K562 (cell line): Measurements from ENCODE around the gene NRF1. TPM values are rescaled to one million over a fixed set of nuclear protein-coding genes. Genes with fewer than 3 reads are reported as not detected.

Experiments used
- ARID2 ChIP-seq: fragments of 450-650 bp; IDR thresholded peaks from 2 replicates; pipeline ENCODE4 v1.6.1; 2017; ENCODE audit warnings: antibody characterized with exemption, mild to moderate bottlenecking
- EHMT2 ChIP-seq: fragments of 450-650 bp; IDR thresholded peaks from 2 replicates; pipeline ENCODE4 v1.6.1; 2018; ENCODE audit warnings: antibody characterized with exemption
- ESRRB ChIP-seq: fragments of 250-450 bp; sonication (Bioruptor Pico); IDR thresholded peaks from 2 replicates; pipeline ENCODE4 v1.5.0; 2020; ENCODE audit warnings: mild to moderate bottlenecking, moderate library complexity, borderline replicate concordance
- JUN ChIP-seq, 2 experiments: sonication (generic) in 1 of 2; formaldehyde crosslinking in 1 of 2; IDR thresholded peaks; 2 replicates each; pipeline versions ENCODE4 v1.6.1 to v1.8.0; 2012 to 2022; ENCODE audit warnings: borderline replicate concordance in 2 of 2, mild to moderate bottlenecking in 2 of 2, improper control_type of control experiment in 1 of 2, low read depth in 1 of 2, low read length in 1 of 2, missing genetic modification reagents in 1 of 2
- KDM5B ChIP-seq: fragments of 200-600 bp; sonication (generic); IDR thresholded peaks from 2 replicates; pipeline ENCODE4 v1.6.1; 2012; ENCODE audit warnings: low read depth, mild to moderate bottlenecking, moderate library complexity, low read length, control low read depth, inconsistent platforms; ENCODE audit not compliant: insufficient replicate concordance
- PRMT5 ChIP-seq: sonication (generic); formaldehyde crosslinking; IDR thresholded peaks from 2 replicates; pipeline ENCODE4 v1.5.0; 2020; ENCODE audit warnings: missing genetic modification reagents
- PURB ChIP-seq: sonication (generic); formaldehyde crosslinking; IDR thresholded peaks from 2 replicates; pipeline ENCODE4 v1.9.0; 2021; ENCODE audit warnings: low read depth, mild to moderate bottlenecking, missing genetic modification reagents
- SETDB1 ChIP-seq: IDR thresholded peaks from one replicate; pipeline ENCODE4 v1.6.1; 2012; ENCODE audit warnings: low read length, control low read depth, inconsistent platforms
- TEAD4 ChIP-seq, 2 experiments: sonication (generic) in 1 of 2; formaldehyde crosslinking in 1 of 2; IDR thresholded peaks; 2 replicates each; pipeline versions ENCODE4 v1.6.1 to v1.8.0; 2012 to 2022; ENCODE audit warnings: borderline replicate concordance in 1 of 2, inconsistent platforms in 1 of 2, low read length in 1 of 2, mild to moderate bottlenecking in 1 of 2, missing genetic modification reagents in 1 of 2
- ZC3H8 ChIP-seq: fragments of 450-650 bp; IDR thresholded peaks from 2 replicates; pipeline ENCODE4 v1.6.1; 2017
- ZNF121 ChIP-seq: sonication (generic); formaldehyde crosslinking; conservative IDR thresholded peaks from 2 replicates; pipeline ENCODE4 v1.8.0; 2022; ENCODE audit warnings: missing genetic modification reagents
- ZNF143 ChIP-seq: sonication (generic); formaldehyde crosslinking; IDR thresholded peaks from 2 replicates; pipeline ENCODE4 v1.9.0; 2022; ENCODE audit warnings: mild to moderate bottlenecking, missing genetic modification reagents
- ZNF785 ChIP-seq: fragments of 250-450 bp; sonication (Bioruptor Pico); IDR thresholded peaks from 2 replicates; pipeline ENCODE4 v1.4.0; 2020; ENCODE audit warnings: mild to moderate bottlenecking
- polyA plus RNA-seq, 8 experiments: library from polyadenylated mRNA; depleted of rRNA in 4 of 8; stranded (reverse) in 5 of 8; unstranded in 3 of 8; fragments of >200 nt; fragmentation: Nextera tagmentation in 2 of 8; fragmentation: Illumina TruSeq in 1 of 8; extraction: Ambion mirVana in 2 of 8; extraction: Trizol in 1 of 8; gene quantifications; 2 replicates each; pipeline versions ENCODE4 v1.2.1 to v1.2.3, GENCODE V29; 2011 to 2014; ENCODE audit warnings: inconsistent platforms in 1 of 8, missing spikeins in 1 of 8
- total RNA-seq, 7 experiments: library from RNA; depleted of rRNA in 6 of 7; stranded (reverse); fragments of >200 nt in 6 of 7; fragmentation: Illumina TruSeq in 2 of 7; extraction: Trizol in 2 of 7; gene quantifications; 2 replicates each; pipeline versions ENCODE4 v1.2.1 to v1.2.3, GENCODE V29; 2011 to 2021; ENCODE audit warnings: low replicate concordance in 1 of 7
- TF ChIP-seq, protein P1 (sequence below): fragments of 250-450 bp; sonication (Bioruptor Pico); IDR thresholded peaks from 2 replicates; pipeline ENCODE4 v1.4.0; 2020; ENCODE audit warnings: mild to moderate bottlenecking, moderate library complexity
- TF ChIP-seq, protein P2 (sequence below): sonication (generic); formaldehyde crosslinking; IDR thresholded peaks from 2 replicates; pipeline ENCODE4 v1.9.0; 2022; ENCODE audit warnings: mild to moderate bottlenecking, missing genetic modification reagents
- TF ChIP-seq, protein P3 (sequence below): fragments of 250-450 bp; sonication (Bioruptor Pico); IDR thresholded peaks from 2 replicates; pipeline ENCODE4 v1.8.0; 2022; ENCODE audit warnings: inconsistent platforms
- TF ChIP-seq, protein P4 (sequence below): fragments of 250-450 bp; sonication (Bioruptor Pico); IDR thresholded peaks from 2 replicates; pipeline ENCODE4 v1.4.0; 2020
- TF ChIP-seq, protein P5 (sequence below): fragments of 450-650 bp; IDR thresholded peaks from 2 replicates; pipeline ENCODE4 v1.6.1; 2017; ENCODE audit warnings: antibody characterized with exemption, mild to moderate bottlenecking

NRF1 gene
- total and polyA plus RNA-seq, 9 of the 15 experiments (the other 6 are each of a cell fraction or from before 2014, with no cell fraction given) = 8.6 to 28.8 (median 20.3) TPM

DNA sequence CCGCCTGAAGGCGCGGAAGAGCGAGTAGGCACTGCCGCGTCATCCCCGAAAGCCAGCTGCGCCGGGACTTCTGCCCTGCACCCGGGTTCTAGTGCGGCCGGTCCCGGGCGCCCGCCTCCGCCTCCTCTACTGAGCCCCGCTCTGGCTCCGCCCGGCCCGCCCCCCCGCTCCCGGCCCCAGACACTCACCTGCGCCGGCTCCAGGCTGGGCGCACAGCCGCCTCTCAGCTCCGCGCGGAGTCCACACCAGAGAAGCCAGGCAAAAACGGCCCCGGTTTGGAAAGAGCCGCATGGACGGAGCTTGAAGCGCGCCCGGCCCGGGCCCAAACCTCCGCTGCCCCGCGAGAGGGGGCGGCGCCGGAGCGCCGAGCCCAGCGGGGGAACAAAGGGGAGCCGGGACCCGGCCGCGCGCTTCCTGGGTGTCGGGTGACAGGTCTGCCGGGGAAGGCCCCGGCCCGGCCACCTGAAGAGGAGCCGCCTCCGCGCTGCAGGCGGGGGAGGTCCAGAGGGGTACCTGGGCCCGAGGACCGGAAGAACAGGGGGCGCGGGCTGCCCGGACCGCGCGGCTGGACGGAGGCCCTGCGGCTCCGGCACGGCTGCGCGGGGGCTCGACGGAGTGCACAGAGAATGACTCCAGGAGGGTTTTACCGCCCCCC is 168.2 kb downstream of the NRF1 start (continued):
- TF ChIP-seq, protein P1, sequence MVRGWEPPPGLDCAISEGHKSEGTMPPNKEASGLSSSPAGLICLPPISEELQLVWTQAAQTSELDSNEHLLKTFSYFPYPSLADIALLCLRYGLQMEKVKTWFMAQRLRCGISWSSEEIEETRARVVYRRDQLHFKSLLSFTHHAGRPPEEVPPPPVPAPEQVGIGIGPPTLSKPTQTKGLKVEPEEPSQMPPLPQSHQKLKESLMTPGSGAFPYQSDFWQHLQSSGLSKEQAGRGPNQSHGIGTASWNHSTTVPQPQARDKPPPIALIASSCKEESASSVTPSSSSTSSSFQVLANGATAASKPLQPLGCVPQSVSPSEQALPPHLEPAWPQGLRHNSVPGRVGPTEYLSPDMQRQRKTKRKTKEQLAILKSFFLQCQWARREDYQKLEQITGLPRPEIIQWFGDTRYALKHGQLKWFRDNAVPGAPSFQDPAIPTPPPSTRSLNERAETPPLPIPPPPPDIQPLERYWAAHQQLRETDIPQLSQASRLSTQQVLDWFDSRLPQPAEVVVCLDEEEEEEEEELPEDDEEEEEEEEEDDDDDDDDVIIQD (CRISPR knock-in tag) = no peak
- TF ChIP-seq, protein P2, sequence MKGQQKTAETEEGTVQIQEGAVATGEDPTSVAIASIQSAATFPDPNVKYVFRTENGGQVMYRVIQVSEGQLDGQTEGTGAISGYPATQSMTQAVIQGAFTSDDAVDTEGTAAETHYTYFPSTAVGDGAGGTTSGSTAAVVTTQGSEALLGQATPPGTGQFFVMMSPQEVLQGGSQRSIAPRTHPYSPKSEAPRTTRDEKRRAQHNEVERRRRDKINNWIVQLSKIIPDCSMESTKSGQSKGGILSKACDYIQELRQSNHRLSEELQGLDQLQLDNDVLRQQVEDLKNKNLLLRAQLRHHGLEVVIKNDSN (CRISPR knock-in tag) = no peak
- no peak for TF ChIP-seq ZC3H8
- TF ChIP-seq ZNF121 (CRISPR knock-in tag) = no peak
- no peak for TF ChIP-seq EHMT2
- TF ChIP-seq ARID2 = no peak
- TF ChIP-seq, protein P3, sequence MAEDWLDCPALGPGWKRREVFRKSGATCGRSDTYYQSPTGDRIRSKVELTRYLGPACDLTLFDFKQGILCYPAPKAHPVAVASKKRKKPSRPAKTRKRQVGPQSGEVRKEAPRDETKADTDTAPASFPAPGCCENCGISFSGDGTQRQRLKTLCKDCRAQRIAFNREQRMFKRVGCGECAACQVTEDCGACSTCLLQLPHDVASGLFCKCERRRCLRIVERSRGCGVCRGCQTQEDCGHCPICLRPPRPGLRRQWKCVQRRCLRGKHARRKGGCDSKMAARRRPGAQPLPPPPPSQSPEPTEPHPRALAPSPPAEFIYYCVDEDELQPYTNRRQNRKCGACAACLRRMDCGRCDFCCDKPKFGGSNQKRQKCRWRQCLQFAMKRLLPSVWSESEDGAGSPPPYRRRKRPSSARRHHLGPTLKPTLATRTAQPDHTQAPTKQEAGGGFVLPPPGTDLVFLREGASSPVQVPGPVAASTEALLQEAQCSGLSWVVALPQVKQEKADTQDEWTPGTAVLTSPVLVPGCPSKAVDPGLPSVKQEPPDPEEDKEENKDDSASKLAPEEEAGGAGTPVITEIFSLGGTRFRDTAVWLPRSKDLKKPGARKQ (CRISPR knock-in tag) = no peak
- TF ChIP-seq, protein P4, sequence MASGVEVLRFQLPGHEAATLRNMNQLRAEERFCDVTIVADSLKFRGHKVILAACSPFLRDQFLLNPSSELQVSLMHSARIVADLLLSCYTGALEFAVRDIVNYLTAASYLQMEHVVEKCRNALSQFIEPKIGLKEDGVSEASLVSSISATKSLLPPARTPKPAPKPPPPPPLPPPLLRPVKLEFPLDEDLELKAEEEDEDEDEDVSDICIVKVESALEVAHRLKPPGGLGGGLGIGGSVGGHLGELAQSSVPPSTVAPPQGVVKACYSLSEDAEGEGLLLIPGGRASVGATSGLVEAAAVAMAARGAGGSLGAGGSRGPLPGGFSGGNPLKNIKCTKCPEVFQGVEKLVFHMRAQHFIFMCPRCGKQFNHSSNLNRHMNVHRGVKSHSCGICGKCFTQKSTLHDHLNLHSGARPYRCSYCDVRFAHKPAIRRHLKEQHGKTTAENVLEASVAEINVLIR (CRISPR knock-in tag) = no peak
- TF ChIP-seq TEAD4 (IDR thresholded peaks at IDR 0.05; ENCODE audit: low read length) = no peak
- TF ChIP-seq TEAD4 (CRISPR knock-in tag; IDR thresholded peaks at IDR 0.05; ENCODE audit: borderline replicate concordance) = no peak
- peak; percentile 89 for TF ChIP-seq KDM5B
- no peak for TF ChIP-seq SETDB1
- TF ChIP-seq PURB (CRISPR knock-in tag) = no peak
- no peak for TF ChIP-seq JUN (IDR thresholded peaks at IDR 0.05; ENCODE audit: borderline replicate concordance, low read depth, low read length)
- TF ChIP-seq JUN (CRISPR knock-in tag; IDR thresholded peaks at IDR 0.05; ENCODE audit: borderline replicate concordance) = no peak
- TF ChIP-seq ZNF143 (CRISPR knock-in tag) = no peak
- no peak for TF ChIP-seq PRMT5
- no peak for TF ChIP-seq ZNF785
- TF ChIP-seq, protein P5, sequence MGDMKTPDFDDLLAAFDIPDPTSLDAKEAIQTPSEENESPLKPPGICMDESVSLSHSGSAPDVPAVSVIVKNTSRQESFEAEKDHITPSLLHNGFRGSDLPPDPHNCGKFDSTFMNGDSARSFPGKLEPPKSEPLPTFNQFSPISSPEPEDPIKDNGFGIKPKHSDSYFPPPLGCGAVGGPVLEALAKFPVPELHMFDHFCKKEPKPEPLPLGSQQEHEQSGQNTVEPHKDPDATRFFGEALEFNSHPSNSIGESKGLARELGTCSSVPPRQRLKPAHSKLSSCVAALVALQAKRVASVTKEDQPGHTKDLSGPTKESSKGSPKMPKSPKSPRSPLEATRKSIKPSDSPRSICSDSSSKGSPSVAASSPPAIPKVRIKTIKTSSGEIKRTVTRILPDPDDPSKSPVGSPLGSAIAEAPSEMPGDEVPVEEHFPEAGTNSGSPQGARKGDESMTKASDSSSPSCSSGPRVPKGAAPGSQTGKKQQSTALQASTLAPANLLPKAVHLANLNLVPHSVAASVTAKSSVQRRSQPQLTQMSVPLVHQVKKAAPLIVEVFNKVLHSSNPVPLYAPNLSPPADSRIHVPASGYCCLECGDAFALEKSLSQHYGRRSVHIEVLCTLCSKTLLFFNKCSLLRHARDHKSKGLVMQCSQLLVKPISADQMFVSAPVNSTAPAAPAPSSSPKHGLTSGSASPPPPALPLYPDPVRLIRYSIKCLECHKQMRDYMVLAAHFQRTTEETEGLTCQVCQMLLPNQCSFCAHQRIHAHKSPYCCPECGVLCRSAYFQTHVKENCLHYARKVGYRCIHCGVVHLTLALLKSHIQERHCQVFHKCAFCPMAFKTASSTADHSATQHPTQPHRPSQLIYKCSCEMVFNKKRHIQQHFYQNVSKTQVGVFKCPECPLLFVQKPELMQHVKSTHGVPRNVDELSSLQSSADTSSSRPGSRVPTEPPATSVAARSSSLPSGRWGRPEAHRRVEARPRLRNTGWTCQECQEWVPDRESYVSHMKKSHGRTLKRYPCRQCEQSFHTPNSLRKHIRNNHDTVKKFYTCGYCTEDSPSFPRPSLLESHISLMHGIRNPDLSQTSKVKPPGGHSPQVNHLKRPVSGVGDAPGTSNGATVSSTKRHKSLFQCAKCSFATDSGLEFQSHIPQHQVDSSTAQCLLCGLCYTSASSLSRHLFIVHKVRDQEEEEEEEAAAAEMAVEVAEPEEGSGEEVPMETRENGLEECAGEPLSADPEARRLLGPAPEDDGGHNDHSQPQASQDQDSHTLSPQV = no peak
- TF ChIP-seq ESRRB (CRISPR knock-in tag) = no peak
